ENCODE results near the gene CLIC3. TPM values are rescaled to one million over a fixed set of nuclear protein-coding genes. Genes with fewer than 3 reads are reported as not detected.

The CLIC3 gene
- total and polyA plus RNA-seq, 12 donors: 0.22 to 6.4 (median 0.93) TPM; not detected in 3

GRCh38 chr9:137001857-137002645, 5.7 kb upstream of the CLIC3 start:
- no peaks in the 10 kb centered on the region for H3K9me3 ChIP-seq (replicated peaks in 1 of 3)
- H3K36me3 ChIP-seq (replicated peaks in 1 of 2): no peaks in the 10 kb centered on the region
- intact Hi-C loops (cut with DNase I): no loop called here
- no peak overlapping the region for H3K4me3 ChIP-seq
- no peak for TF ChIP-seq CTCF (IDR thresholded peaks at IDR 0.05)
- no peak for TF ChIP-seq POLR2A (IDR thresholded peaks at IDR 0.05)
- H3K4me1 ChIP-seq (replicated peaks in 1 of 2): no peaks in the 10 kb centered on the region
- no peak overlapping the region for H3K27ac ChIP-seq
- no peak for DNase-seq
- H3K27me3 ChIP-seq: no peaks in the 10 kb centered on the region
- 83 to 88% (median 85%) methylated on average over 13 to 20 of the region's 20 CpGs for whole genome bisulfite sequencing, 4 donors

GRCh38 chr9:137000177-137000930, 4.0 kb upstream of the CLIC3 start:
- WGBS, 4 donors: 50 to 65% (median 58%) methylated on average over 9 to 10 of the region's 10 CpGs
- Histone ChIP-seq H3K27me3 (no peaks in the 10 kb centered on the region), H3K4me3 (no peak overlapping the region), H3K36me3 (replicated peaks in 1 of 2) (no peaks in the 10 kb centered on the region), H3K27ac (peak overlapping the region in 2 of 5 donors; percentile 44 to 60), H3K9me3 (replicated peaks in 1 of 3) (no peaks in the 10 kb centered on the region), H3K4me1 (replicated peaks in 1 of 2) (peaks cover 6% of the 10 kb centered on the region in 2 donors)
- intact Hi-C loops (cut with DNase I): no loop called here
- TF ChIP-seq POLR2A (IDR thresholded peaks at IDR 0.05) (no peak), CTCF (IDR thresholded peaks at IDR 0.05) (no peak)
- no peak for DNase-seq

- peak in 1 of 7 donors; percentile 62 for DNase-seq
- Histone ChIP-seq H3K4me3 (no peak overlapping the region), H3K9me3 (replicated peaks in 1 of 3) (no peaks in the 10 kb centered on the region), H3K27ac (peak overlapping the region in 2 of 5 donors; percentile 21 to 58), H3K4me1 (replicated peaks in 1 of 2) (peaks cover 10 to 13% of the 10 kb centered on the region in 2 donors), H3K36me3 (replicated peaks in 1 of 2) (no peaks in the 10 kb centered on the region), H3K27me3 (no peaks in the 10 kb centered on the region)
- intact Hi-C loops (cut with DNase I): no loop called here
- 46 to 56% (median 50%) methylated on average over 18 of the region's 18 CpGs for WGBS, 4 donors
- TF ChIP-seq POLR2A (IDR thresholded peaks at IDR 0.05): no peak
- TF ChIP-seq CTCF (IDR thresholded peaks at IDR 0.05): no peak
Measured at GRCh38 chr9:136997830-136998234, 1.5 kb upstream of the CLIC3 start.

- no peak for TF ChIP-seq POLR2A (IDR thresholded peaks at IDR 0.05)
- no peak for TF ChIP-seq CTCF (IDR thresholded peaks at IDR 0.05)
- intact Hi-C loops (cut with DNase I): no loop called here
- Histone ChIP-seq H3K27me3 (no peaks in the 10 kb centered on the region), H3K4me3 (no peak overlapping the region), H3K27ac (peak overlapping the region in 2 of 5 donors; percentile 21 to 58), H3K9me3 (replicated peaks in 1 of 3) (no peaks in the 10 kb centered on the region), H3K4me1 (replicated peaks in 1 of 2) (peaks cover 13 to 18% of the 10 kb centered on the region in 2 donors), H3K36me3 (replicated peaks in 1 of 2) (no peaks in the 10 kb centered on the region)
- no peak for DNase-seq
- WGBS, 4 donors: 78 to 95% (median 85%) methylated on average over 4 to 10 of the region's 10 CpGs
Measured at GRCh38 chr9:136997371-136997770, 1.0 kb upstream of the CLIC3 start.
